HuH-7 (cell line): ENCODE data around the gene LYPLAL1.
"Not testable (repeated sequence)": the region's sequence is repeated elsewhere in the genome, so short reads cannot be mapped to it uniquely, and the experiment has no call there.

ENCODE experiments used
- DNase-seq: peaks from one replicate; pipeline ENCODE4 v3.0.0; 2011; ENCODE audit warnings: low spot score

Gene LYPLAL1

GRCh38 chr1:219215477-219215876 lies 41.8 kb downstream of the LYPLAL1 start:
- DNase-seq: no peak

DNA sequence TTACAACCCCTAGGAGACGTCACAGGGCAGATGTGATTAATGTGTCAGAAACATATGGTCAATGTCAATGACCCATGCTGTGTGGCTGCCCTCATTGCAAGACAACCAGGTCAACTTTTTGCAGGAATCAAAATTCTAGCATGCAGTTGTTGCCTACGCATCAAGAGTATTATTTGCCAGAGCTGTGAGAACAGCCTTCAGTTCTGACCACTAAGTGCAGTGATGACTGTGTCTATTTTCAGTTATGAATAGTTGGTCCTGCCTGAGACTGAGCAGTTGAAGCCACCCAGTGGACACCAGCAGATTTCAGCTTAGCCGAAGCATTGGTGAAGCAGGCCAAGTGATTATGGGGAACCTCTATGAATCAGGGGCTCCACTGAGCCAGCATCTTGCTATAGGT lies 47.3 kb downstream of the LYPLAL1 start:
- no peak for DNase-seq

- no peak for DNase-seq
Observed at GRCh38 chr1:219223496-219223895, 49.8 kb downstream of the LYPLAL1 start.

DNA sequence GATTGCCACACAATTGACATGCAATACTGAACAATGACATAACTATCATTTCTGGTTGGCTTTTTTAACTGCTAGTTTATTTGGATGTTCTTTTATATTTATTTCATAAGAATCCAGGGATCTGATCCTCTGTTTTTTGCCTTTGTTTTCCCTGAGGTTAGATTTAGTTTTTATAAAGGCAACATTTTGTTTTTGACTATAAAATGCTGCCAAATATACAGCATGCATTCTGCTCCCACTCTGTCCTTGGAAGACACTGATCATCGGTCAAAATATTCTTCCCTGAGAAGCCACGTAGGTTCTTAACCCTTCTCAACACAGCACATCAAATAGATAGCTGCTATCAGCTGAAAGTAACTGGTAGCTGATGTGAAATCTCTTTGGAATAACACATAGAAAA lies 52.5 kb downstream of the LYPLAL1 start:
- no peak for DNase-seq

GRCh38 chr1:219227360-219228057 lies 53.8 kb downstream of the LYPLAL1 start:
- peak; percentile 34 for DNase-seq

DNA sequence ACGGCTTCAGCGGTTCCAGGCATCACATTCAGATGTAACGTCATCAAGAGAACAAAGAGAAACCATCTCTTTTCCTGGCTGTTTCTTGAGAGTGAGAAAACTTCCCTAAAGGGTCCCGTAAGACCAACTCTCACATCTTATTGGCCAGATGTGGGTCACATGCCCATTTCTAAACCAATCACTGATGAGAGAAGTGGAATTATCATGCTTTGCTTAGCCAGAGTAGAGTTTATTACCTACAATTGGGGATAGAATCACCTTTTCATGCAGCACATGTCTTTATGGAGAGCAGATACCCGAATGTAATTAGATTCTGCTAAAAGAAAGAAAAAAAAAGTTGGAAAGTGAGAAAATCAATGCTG lies 54.4 kb downstream of the LYPLAL1 start:
- no peak for DNase-seq

DNA sequence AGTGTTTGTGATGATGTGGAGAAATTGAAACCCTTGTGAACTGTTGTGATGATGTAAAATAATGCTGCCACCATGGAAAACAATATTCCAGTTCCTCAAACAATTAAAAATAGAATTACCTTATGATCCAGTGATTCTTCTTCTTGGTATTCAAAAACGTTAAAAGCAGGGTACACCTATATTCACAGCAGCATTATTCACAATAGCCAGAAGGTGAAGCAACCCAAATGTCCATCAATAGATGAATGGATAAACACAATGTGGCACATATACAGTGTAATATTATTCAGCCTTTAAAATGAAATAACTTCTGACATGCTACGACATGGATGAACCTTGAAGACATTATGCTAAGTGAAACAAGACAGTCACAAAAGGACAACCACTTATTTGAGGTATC lies 59.2 kb downstream of the LYPLAL1 start:
- no peak for DNase-seq

- DNase-seq: no peak
Observed at GRCh38 chr1:219235903-219236481, 62.3 kb downstream of the LYPLAL1 start.

DNA sequence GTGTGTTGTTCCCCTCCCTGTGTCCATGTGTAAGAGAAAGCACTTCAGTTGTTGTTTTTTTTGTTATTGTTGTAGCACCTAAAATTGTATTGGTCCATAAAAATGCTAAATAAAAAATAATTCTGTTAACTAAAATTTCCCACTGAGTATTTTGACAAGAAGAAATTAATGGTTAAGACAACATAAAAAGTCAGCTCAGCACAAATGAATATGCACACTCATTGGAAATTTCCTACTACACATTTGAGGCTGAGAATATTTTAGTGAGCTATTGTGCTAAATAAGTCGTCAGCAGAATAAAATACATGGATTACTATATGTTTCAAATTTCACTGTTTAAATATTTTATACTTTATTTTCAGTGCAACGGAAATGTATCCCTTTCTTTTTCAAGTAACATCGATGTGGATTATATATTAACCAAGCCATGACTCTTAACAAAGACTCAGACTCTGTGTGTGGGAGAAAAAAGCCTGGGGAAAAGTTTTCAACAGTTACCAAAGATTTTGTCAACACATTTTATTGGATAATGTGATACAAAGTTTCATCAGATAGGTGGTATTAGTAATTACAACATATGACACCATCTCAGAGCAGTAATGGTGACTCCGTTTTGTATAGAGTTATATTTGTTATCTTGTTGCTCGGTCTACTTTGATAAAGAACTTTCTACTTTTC lies 63.4 kb downstream of the LYPLAL1 start:
- peak; percentile 35 for DNase-seq

GRCh38 chr1:219239518-219239917 lies 65.8 kb downstream of the LYPLAL1 start:
- no peak for DNase-seq

DNA sequence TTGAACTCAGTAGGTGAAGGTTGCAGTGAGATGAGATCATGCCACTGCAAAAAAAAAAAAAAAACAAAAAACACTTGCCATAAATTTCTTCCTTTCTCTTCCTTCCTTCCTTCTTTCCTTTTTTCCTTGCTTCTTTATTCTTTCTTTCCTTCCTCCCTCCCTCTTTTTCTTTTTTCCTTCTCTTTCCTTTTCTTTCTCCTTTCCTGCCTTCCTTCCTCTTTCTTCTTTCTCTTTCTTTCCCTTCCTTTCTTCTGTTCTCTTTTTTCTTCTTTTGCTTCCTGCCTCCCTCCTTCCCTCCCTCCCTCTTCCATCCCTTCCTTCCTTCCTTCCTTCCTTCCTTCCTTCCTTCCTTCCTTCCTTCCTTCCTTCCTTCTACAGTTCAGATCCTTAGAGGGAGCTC lies 71.2 kb downstream of the LYPLAL1 start:
- no peak for DNase-seq

GRCh38 chr1:219247441-219247840 lies 73.8 kb downstream of the LYPLAL1 start:
- DNase-seq: no peak

DNA sequence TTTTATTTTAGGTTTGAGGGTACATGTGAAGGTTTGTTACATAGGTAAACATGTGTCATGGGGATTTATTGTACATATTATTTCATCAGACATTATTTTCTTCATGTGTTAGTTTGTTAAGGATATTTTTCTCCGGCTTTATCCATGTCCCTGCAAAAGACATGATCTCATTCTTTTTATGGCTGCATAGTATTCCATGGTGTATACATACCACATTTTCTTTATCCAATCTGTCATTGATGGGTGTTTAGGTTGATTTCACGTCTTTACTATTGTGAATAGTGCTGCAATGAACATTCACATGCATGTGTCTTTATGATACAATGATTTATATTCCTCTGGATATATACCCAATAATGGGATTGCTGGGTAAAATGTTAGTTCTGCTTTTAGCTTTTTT lies 76.8 kb downstream of the LYPLAL1 start:
- not testable (repeated sequence) for DNase-seq

DNA sequence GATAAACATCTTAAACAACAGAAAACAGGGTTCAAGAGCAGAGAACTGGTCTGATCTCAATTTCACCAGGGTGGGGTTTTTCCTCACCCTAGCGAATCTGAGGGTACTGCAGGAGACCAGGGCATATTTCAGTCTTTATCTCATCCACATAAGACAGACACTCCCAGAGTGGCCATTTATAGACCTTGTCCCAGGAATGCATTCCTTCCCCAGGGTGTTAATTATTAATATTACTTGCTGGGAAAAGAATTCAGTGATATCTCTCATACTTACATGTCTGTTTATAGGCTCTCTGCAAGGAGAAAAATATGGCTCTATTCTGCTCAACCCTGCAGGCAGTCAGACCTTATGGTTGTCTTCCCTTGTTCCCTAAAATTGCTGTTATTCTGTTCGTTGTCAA lies 84.1 kb downstream of the LYPLAL1 start:
- no peak for DNase-seq

DNA sequence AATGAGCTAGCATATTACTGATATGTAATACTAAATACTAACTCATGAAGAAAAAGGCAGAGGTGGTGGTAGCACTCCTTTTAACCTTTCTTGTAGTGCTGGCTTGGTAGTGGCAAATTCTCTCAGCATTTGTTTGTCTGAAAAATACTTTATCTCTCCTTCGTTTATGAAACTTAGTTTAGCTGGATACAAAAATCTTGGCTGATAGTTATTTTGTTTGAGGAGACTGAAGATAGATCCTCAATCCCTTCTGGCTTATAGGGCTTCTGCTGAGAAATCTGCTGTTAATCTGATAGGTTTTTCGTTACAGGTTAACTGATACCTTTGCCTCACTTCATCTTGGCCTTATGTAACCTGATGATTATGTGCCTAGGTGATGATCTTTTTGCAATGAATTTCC lies 87.8 kb downstream of the LYPLAL1 start:
- DNase-seq: no peak
